PC-9 (cell line): Measurements from ENCODE around the gene ZNF692. TPM values are rescaled to one million over a fixed set of nuclear protein-coding genes. Genes with fewer than 3 reads are reported as not detected.
"Not testable (repeated sequence)": the region's sequence is repeated elsewhere in the genome, so short reads cannot be mapped to it uniquely, and the experiment has no call there.

Experiments
- BruUV-seq: library from RNA; stranded (reverse); fragments of 400-500 nt; replicated peaks from 2 replicates; lab custom pipeline; 2021; lab: Mats Ljungman, UMichigan
- CTCF ChIA-PET: fragments of 300-600 bp; sonication (Branson Sonifier 250); formaldehyde crosslinking; loops from one replicate; lab custom pipeline; 2022; ENCODE audit warnings: antibody characterized with exemption; lab: Charles Lee
- POLR2A ChIA-PET: fragments of 300-600 bp; sonication (Branson Sonifier 250); formaldehyde crosslinking; loops from one replicate; lab custom pipeline; 2022; ENCODE audit warnings: antibody characterized with exemption; ENCODE audit not compliant: unreplicated experiment; lab: Charles Lee
- DNase-seq, 2 experiments: peaks; one replicate each; pipeline versions ENCODE4 v3.0.0 to v3.0.0-alpha.2; 2015 to 2022; ENCODE audit warnings: mixed read lengths in 1 of 2
- H2AFZ ChIP-seq: fragments of 200-600 bp; sonication (generic); 2 replicates; pipeline ENCODE4 v1.8.1; 2017; ENCODE audit warnings: antibody characterized with exemption
- H3F3A ChIP-seq: fragments of 200-600 bp; sonication (generic); 2 replicates; pipeline ENCODE4 v1.8.1; 2017; ENCODE audit warnings: antibody characterized with exemption, mild to moderate bottlenecking, low read depth; ENCODE audit not compliant: insufficient read depth
- H3K27ac ChIP-seq: fragments of 200-600 bp; sonication (generic); 2 replicates; pipeline ENCODE4 v1.6.1; 2016; ENCODE audit warnings: mixed run types
- H3K27me3 ChIP-seq: fragments of 200-600 bp; sonication (generic); 2 replicates; pipeline ENCODE4 v1.6.1; 2016; ENCODE audit warnings: low read depth, mixed run types; ENCODE audit not compliant: insufficient read depth
- H3K36me3 ChIP-seq: fragments of 200-600 bp; sonication (generic); 2 replicates; pipeline ENCODE4 v1.6.1; 2016; ENCODE audit warnings: low read depth, mixed run types
- H3K4me1 ChIP-seq: fragments of 200-600 bp; sonication (generic); replicated peaks from 2 replicates; pipeline ENCODE4 v1.6.1; 2016; ENCODE audit warnings: mixed run types; ENCODE audit not compliant: insufficient read depth
- H3K4me2 ChIP-seq: fragments of 200-600 bp; sonication (generic); 2 replicates; pipeline ENCODE4 v1.6.1; 2017; ENCODE audit warnings: mixed run types
- H3K4me3 ChIP-seq: fragments of 200-600 bp; sonication (generic); 2 replicates; pipeline ENCODE4 v1.6.1; 2016; ENCODE audit warnings: mixed run types
- H3K79me2 ChIP-seq: fragments of 200-600 bp; sonication (generic); 2 replicates; pipeline ENCODE4 v1.6.1; 2017; ENCODE audit warnings: low read depth, mixed run types
- H3K9me2 ChIP-seq: fragments of 200-600 bp; sonication (generic); 2 replicates; pipeline ENCODE4 v1.8.1; 2017; ENCODE audit warnings: mild to moderate bottlenecking; ENCODE audit not compliant: insufficient read depth
- H3K9me3 ChIP-seq: fragments of 200-600 bp; sonication (generic); 2 replicates; pipeline ENCODE4 v1.8.1; 2016; ENCODE audit warnings: low read depth; ENCODE audit not compliant: insufficient read depth
- H4K20me1 ChIP-seq: fragments of 200-600 bp; sonication (generic); 2 replicates; pipeline ENCODE4 v1.8.1; 2017; ENCODE audit not compliant: insufficient read depth
- EZH2 ChIP-seq: fragments of 200-600 bp; sonication (generic); IDR thresholded peaks from 2 replicates; pipeline ENCODE4 v1.8.0; 2017; ENCODE audit warnings: antibody characterized with exemption, low read depth
- intact Hi-C: fragments of 100-400 bp; cut with micrococcal nuclease; formaldehyde crosslinking; loops from one replicate; pipeline ENCODE4 v1.10.0; 2022; ENCODE audit not compliant: unreplicated experiment
- total RNA-seq: library from RNA; stranded (reverse); gene quantifications from 2 replicates; pipeline ENCODE4 v1.2.3, GENCODE V29; 2021
- TF ChIP-seq, protein P1 (sequence below): fragments of 200-600 bp; sonication (generic); conservative IDR thresholded peaks from 2 replicates; pipeline ENCODE4 v1.6.1; 2017; ENCODE audit warnings: mixed run types, antibody characterized with exemption, mild to moderate bottlenecking, moderate library complexity

The ZNF692 gene
- total RNA-seq, 1 experiment from 2014 or later = 46.6 TPM

DNA sequence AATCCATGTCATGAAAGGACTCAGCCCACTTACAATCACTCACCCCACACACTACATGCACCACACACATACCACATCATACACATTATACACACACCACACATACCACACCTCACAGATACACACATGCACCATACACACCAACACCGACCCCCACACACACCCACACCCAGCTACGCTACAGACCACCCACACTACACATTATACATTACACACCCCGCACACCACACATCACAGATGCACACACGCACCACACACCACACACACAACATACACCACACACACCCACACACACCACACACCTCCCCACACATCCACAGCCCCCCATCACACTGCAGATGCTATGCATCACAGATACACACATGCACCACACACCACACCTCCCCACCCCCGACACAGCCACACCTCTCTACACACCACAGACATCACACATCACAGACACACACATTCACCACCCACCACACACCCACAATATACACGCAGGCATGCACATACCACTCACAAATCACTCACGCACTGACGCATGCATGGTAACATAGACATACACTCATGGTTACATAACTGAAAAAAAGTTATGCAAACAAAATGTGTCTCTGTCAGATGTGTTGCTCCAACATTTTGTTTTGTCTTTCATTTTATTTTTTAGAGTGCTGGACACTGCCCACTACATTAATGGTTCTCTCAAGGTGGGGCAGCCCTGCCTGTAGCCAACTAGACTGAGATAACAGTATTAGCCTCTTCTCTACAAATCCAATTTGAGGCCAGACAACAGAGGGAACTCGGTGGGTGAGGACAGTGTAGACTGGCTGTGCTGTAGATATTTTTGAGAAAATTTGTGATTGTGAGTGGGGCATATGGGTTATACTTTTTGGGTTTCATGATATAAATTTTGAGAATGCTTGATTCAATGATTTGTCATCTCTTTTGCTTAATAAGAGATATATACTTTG is 31.9 kb upstream of the ZNF692 start:
- Histone ChIP-seq H3K36me3 (no peaks in the 10 kb centered on the region), H3K27ac (no peak overlapping the region), H3K4me1 (no peaks in the 10 kb centered on the region), H3K4me3 (no peak overlapping the region), H3K9me2 (no peaks in the 10 kb centered on the region), H4K20me1 (no peaks in the 10 kb centered on the region), H3K27me3 (no peaks in the 10 kb centered on the region), H3K9me3 (no peaks in the 10 kb centered on the region), H2AFZ (no peak overlapping the region), H3K4me2 (no peak overlapping the region), H3F3A (no peaks in the 10 kb centered on the region), H3K79me2 (no peaks in the 10 kb centered on the region)
- TF ChIP-seq, protein P1, sequence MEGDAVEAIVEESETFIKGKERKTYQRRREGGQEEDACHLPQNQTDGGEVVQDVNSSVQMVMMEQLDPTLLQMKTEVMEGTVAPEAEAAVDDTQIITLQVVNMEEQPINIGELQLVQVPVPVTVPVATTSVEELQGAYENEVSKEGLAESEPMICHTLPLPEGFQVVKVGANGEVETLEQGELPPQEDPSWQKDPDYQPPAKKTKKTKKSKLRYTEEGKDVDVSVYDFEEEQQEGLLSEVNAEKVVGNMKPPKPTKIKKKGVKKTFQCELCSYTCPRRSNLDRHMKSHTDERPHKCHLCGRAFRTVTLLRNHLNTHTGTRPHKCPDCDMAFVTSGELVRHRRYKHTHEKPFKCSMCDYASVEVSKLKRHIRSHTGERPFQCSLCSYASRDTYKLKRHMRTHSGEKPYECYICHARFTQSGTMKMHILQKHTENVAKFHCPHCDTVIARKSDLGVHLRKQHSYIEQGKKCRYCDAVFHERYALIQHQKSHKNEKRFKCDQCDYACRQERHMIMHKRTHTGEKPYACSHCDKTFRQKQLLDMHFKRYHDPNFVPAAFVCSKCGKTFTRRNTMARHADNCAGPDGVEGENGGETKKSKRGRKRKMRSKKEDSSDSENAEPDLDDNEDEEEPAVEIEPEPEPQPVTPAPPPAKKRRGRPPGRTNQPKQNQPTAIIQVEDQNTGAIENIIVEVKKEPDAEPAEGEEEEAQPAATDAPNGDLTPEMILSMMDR = no peak
- no peak for TF ChIP-seq EZH2
- CTCF ChIA-PET = no interaction called here
- BruUV-seq = no TSS peak
- DNase-seq = no peak
- intact Hi-C loops = no loop called here
- POLR2A ChIA-PET = no interaction called here

DNA sequence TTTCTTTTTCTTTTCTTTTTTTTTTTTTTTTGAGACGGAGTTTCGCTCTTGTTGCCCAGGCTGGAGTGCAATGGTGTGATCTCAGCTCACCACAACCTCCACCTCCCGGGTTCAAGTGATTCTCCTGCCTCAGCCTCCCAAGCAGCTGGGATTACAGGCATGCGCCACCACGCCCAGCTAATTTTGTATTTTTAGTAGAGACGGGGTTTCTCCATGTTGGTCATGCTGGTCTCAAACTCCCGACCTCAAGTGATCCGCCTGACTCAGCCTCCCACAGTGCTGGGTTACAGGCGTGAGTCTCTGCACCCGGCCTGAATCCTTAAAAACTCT is 31.0 kb upstream of the ZNF692 start:
- H2AFZ ChIP-seq, H3K27me3 ChIP-seq, BruUV-seq, H3K4me1 ChIP-seq, DNase-seq, H3K9me3 ChIP-seq, H3F3A ChIP-seq, POLR2A ChIA-PET, H4K20me1 ChIP-seq, H3K4me3 ChIP-seq, H3K4me2 ChIP-seq, H3K36me3 ChIP-seq, H3K79me2 ChIP-seq, H3K9me2 ChIP-seq, intact Hi-C loops, H3K27ac ChIP-seq: not testable (repeated sequence)
- CTCF ChIA-PET = interaction anchor here (0.7 kb wide), 1 partner anchor 8 kb away, joined by 3 read pairs; no protein-coding TSS in a partner anchor

DNA sequence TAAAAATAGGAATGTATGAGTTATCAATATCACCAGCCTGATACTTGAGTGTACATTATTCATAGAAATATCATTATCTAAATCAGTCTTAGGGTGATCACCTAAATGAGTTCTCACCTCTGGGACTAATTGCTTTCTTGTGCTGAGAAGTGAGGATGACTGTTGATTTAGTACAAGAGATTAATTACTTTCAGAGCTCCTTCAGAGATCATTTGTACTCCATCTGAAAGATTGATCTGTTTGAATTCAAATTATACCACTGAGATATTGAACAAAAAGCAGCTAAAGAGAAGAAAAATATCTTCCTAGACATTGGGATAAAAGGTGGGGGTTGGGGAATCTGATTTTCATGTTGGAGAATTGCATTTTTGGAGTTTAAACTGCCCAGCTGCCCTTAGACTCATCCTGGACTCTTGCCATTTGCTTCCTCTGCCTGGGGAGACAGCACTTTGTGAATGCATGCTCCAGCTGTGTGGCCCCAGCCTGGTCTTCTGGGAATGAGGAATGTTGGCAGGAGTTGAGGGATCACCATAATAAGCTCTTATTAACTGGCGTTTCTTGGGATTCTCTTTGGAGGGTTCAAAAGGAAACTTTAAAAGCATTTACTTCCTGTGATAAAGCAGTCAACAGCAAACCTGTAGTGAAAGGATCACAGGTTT is 27.5 kb upstream of the ZNF692 start:
- Histone ChIP-seq H3K27ac (no peak overlapping the region), H2AFZ (no peak overlapping the region), H4K20me1 (no peaks in the 10 kb centered on the region), H3K9me2 (no peaks in the 10 kb centered on the region), H3K4me1 (no peaks in the 10 kb centered on the region), H3K4me2 (no peak overlapping the region), H3K4me3 (no peak overlapping the region), H3K9me3 (no peaks in the 10 kb centered on the region), H3K27me3 (no peaks in the 10 kb centered on the region), H3K36me3 (no peaks in the 10 kb centered on the region), H3K79me2 (no peaks in the 10 kb centered on the region), H3F3A (no peaks in the 10 kb centered on the region)
- TF ChIP-seq, protein P1 = no peak
- no peak for TF ChIP-seq EZH2
- intact Hi-C loops = no loop called here
- CTCF ChIA-PET = no interaction called here
- POLR2A ChIA-PET = no interaction called here
- no TSS peak for BruUV-seq
- DNase-seq = no peak
